HCT116 (cell line): ENCODE data around the gene GBX1. TPM values are rescaled to one million over a fixed set of nuclear protein-coding genes. Genes with fewer than 3 reads are reported as not detected.

Experiments
- ATAC-seq: fragments of 200-7000 bp; cut with Tn5 transposase; 2 replicates; pipeline ENCODE4 v1.9.1; 2020; ENCODE audit warnings: mild to moderate bottlenecking, moderate library complexity
- BruUV-seq: library from RNA; stranded (reverse); fragments of 400-500 nt; replicated peaks from 2 replicates; lab custom pipeline; 2021; lab: Mats Ljungman, UMichigan
- CTCF ChIA-PET: fragments of 300-600 bp; sonication (Branson Sonifier 250); formaldehyde crosslinking; loops from one replicate; lab custom pipeline; 2021; ENCODE audit warnings: antibody characterized with exemption; lab: Charles Lee
- POLR2A ChIA-PET: fragments of 300-600, 350-600 bp; sonication (Branson Sonifier 250); formaldehyde crosslinking; loops from one replicate; lab custom pipeline; 2021; ENCODE audit warnings: antibody characterized with exemption; lab: Charles Lee
- RAD21 ChIA-PET, 2 experiments: fragments of 300-600 bp; sonication (Branson Sonifier 250); formaldehyde crosslinking; loops; one replicate each; lab custom pipeline; 2023; ENCODE audit warnings: low total read pairs in 2 of 2; ENCODE audit not compliant: uncharacterized antibody in 2 of 2, unreplicated experiment in 2 of 2, low non-redundant PET in 1 of 2; lab: Charles Lee
- DNase-seq: peaks from one replicate; pipeline ENCODE4 v3.0.0-alpha.2; 2010; ENCODE audit warnings: low read depth, low spot score
- H2AFZ ChIP-seq: fragments of 200-600 bp; shearing (Covaris generic), sonication (generic); 2 replicates; pipeline ENCODE4 v1.6.1; 2017; ENCODE audit warnings: low read depth, mixed run types, mixed read lengths, antibody characterized with exemption, low read length; ENCODE audit not compliant: poor library complexity, severe bottlenecking
- H3K27ac ChIP-seq: 2 replicates; pipeline ENCODE4 v1.5.1; 2012; ENCODE audit warnings: low read depth, low read length
- H3K27me3 ChIP-seq: fragments of 200-600 bp; sonication (generic); 2 replicates; pipeline ENCODE4 v1.6.1; 2016; ENCODE audit warnings: mixed run types, low read length, mixed read lengths; ENCODE audit not compliant: insufficient read depth
- H3K36me3 ChIP-seq, 2 experiments: fragments of 200-500 bp in 1 of 2; fragments of 200-600 bp in 1 of 2; sonication (Bioruptor generic) in 1 of 2; sonication (generic) in 1 of 2; 2 replicates each; pipeline versions ENCODE4 v1.5.1 to v1.6.1; 2014 to 2016; ENCODE audit warnings: low read length in 2 of 2, inconsistent platforms in 1 of 2, mixed read lengths in 1 of 2, mixed run types in 1 of 2; ENCODE audit not compliant: insufficient read depth in 2 of 2, control insufficient read depth in 1 of 2
- H3K4me1 ChIP-seq, 2 experiments: fragments of 200-600 bp in 1 of 2; sonication (generic) in 1 of 2; 2 replicates each; pipeline versions ENCODE4 v1.5.1 to v1.6.1; 2012 to 2017; ENCODE audit warnings: low read length in 2 of 2, inconsistent platforms in 1 of 2, mild to moderate bottlenecking in 1 of 2, mixed read lengths in 1 of 2, mixed run types in 1 of 2, moderate library complexity in 1 of 2; ENCODE audit not compliant: insufficient read depth in 2 of 2, control insufficient read depth in 1 of 2
- H3K4me2 ChIP-seq: fragments of 200-600 bp; sonication (generic); 2 replicates; pipeline ENCODE4 v1.6.1; 2017; ENCODE audit warnings: mixed run types, low read length, mixed read lengths
- H3K4me3 ChIP-seq, 2 experiments: fragments of 200-600 bp in 1 of 2; sonication (generic) in 1 of 2; replicated peaks in 1 of 2; 2 replicates each; pipeline ENCODE4 v1.5.1; 2011 to 2016; ENCODE audit warnings: low read length in 2 of 2, control low read depth in 1 of 2, low read depth in 1 of 2, mild to moderate bottlenecking in 1 of 2, mixed read lengths in 1 of 2, mixed run types in 1 of 2
- H3K79me2 ChIP-seq: fragments of 200-600 bp; sonication (generic); 2 replicates; pipeline ENCODE4 v1.6.1; 2017; ENCODE audit warnings: mild to moderate bottlenecking, mixed run types, low read length, moderate library complexity, mixed read lengths; ENCODE audit not compliant: insufficient read depth
- H3K9ac ChIP-seq: fragments of 200-600 bp; sonication (generic); 2 replicates; pipeline ENCODE4 v1.6.1; 2016; ENCODE audit warnings: low read length, mixed read lengths
- H3K9me2 ChIP-seq: fragments of 200-600 bp; sonication (generic), shearing (Covaris generic); 2 replicates; pipeline ENCODE4 v1.6.1; 2017; ENCODE audit warnings: mixed run types, mild to moderate bottlenecking, moderate library complexity; ENCODE audit not compliant: insufficient read depth
- H3K9me3 ChIP-seq, 2 experiments: fragments of 200-500 bp in 1 of 2; fragments of 200-600 bp in 1 of 2; sonication (Bioruptor generic) in 1 of 2; sonication (generic) in 1 of 2; 2 replicates each; pipeline ENCODE4 v1.6.1; 2014 to 2017; ENCODE audit warnings: low read length in 2 of 2, mixed read lengths in 2 of 2, inconsistent platforms in 1 of 2, low read depth in 1 of 2, mild to moderate bottlenecking in 1 of 2, mixed run types in 1 of 2, moderate library complexity in 1 of 2; ENCODE audit not compliant: control insufficient read depth in 1 of 2, insufficient read depth in 1 of 2
- H4K20me1 ChIP-seq: fragments of 200-600 bp; sonication (generic), shearing (Covaris generic); 2 replicates; pipeline ENCODE4 v1.6.1; 2017; ENCODE audit warnings: mixed run types, mild to moderate bottlenecking, moderate library complexity; ENCODE audit not compliant: insufficient read depth
- ATF3 ChIP-seq: IDR thresholded peaks from 2 replicates; pipeline ENCODE4 v1.6.1; 2012
- CBX3 ChIP-seq: IDR thresholded peaks from 2 replicates; pipeline ENCODE4 v1.6.1; 2012; ENCODE audit warnings: low read depth
- CEBPB ChIP-seq: IDR thresholded peaks from 2 replicates; pipeline ENCODE4 v1.6.1; 2012; ENCODE audit warnings: low read depth
- CTCF ChIP-seq, 3 experiments: fragments of 200-600 bp in 1 of 3; sonication (generic) in 1 of 3; IDR thresholded peaks in 2 of 3; conservative IDR thresholded peaks in 1 of 3; 2 replicates each; pipeline ENCODE4 v1.5.1; 2012 to 2017; ENCODE audit warnings: low read depth in 2 of 3, low read length in 2 of 3, antibody characterized with exemption in 1 of 3, borderline replicate concordance in 1 of 3, control low read depth in 1 of 3, mild to moderate bottlenecking in 1 of 3, mixed read lengths in 1 of 3, mixed run types in 1 of 3, moderate library complexity in 1 of 3; ENCODE audit not compliant: insufficient read depth in 1 of 3
- EZH2phosphoT487 ChIP-seq: fragments of 200-600 bp; IDR thresholded peaks from 2 replicates; pipeline ENCODE4 v1.6.1; 2018; ENCODE audit warnings: antibody characterized with exemption, borderline replicate concordance
- MAX ChIP-seq: IDR thresholded peaks from 2 replicates; pipeline ENCODE4 v1.6.1; 2012
- POLR2A ChIP-seq: IDR thresholded peaks from 2 replicates; pipeline ENCODE4 v1.7.0; 2011; ENCODE audit warnings: borderline replicate concordance; ENCODE audit not compliant: insufficient read depth, insufficient read length; ENCODE audit errors: extremely low read depth
- POLR2AphosphoS5 ChIP-seq: IDR thresholded peaks from 2 replicates; pipeline ENCODE4 v1.6.1; 2011; ENCODE audit warnings: mild to moderate bottlenecking, low read depth, low read length, moderate library complexity
- SP1 ChIP-seq: IDR thresholded peaks from 2 replicates; pipeline ENCODE4 v1.6.1; 2012; ENCODE audit warnings: low read depth
- SRF ChIP-seq: IDR thresholded peaks from 2 replicates; pipeline ENCODE4 v1.6.1; 2012; ENCODE audit warnings: low read depth
- YY1 ChIP-seq: IDR thresholded peaks from 2 replicates; pipeline ENCODE4 v1.6.1; 2011; ENCODE audit warnings: low read length, low read depth, moderate library complexity, mild to moderate bottlenecking; ENCODE audit not compliant: insufficient replicate concordance; ENCODE audit errors: extremely low read depth
- intact Hi-C: fragments of 100-400 bp; cut with micrococcal nuclease; formaldehyde crosslinking; loops from 2 replicates; pipeline ENCODE4 v1.10.0; 2022
- total RNA-seq: library from RNA; stranded (reverse); gene quantifications from one replicate; pipeline ENCODE4 v1.2.1, GENCODE V29; 2021; ENCODE audit not compliant: unreplicated experiment

Gene GBX1
- total RNA-seq, 1 experiment from 2014 or later = 0.86 TPM

- no peaks in the 10 kb centered on the region for H4K20me1 ChIP-seq
- peaks cover 4 to 24% of the 10 kb centered on the region in 2 experiments; a peak in 3 of 4 replicates for H3K36me3 ChIP-seq
- no peak overlapping the region for H3K27ac ChIP-seq
- no peak overlapping the region for H3K4me2 ChIP-seq
- no peak overlapping the region for H3K9ac ChIP-seq
- ATAC-seq = no peak
- H3K79me2 ChIP-seq = peaks cover 34% of the 10 kb centered on the region
- DNase-seq = no peak
- CTCF ChIA-PET = interaction anchor here (0.6 to 1.3 kb wide), 2 partner anchors 58 to 91 kb away, joined by 3 to 4 read pairs; partner anchors contain the start of gene ABCB8
- RAD21 ChIA-PET = no interaction called here
- H3K9me2 ChIP-seq = no peaks in the 10 kb centered on the region
- H3K4me1 ChIP-seq = peaks cover 7 to 29% of the 10 kb centered on the region in 2 experiments
- no peak overlapping the region for H2AFZ ChIP-seq
- no peak overlapping the region for H3K4me3 ChIP-seq
- POLR2A ChIA-PET = no interaction called here
- BruUV-seq = no TSS peak
- TF ChIP-seq SP1 = no peak
- TF ChIP-seq YY1 = no peak
- TF ChIP-seq CEBPB = no peak
- TF ChIP-seq SRF = no peak
- TF ChIP-seq ATF3 = no peak
- no peaks in the 10 kb centered on the region for H3K9me3 ChIP-seq
- no peaks in the 10 kb centered on the region for H3K27me3 ChIP-seq
- intact Hi-C loops = no loop called here
Observed at GRCh38 chr7:151119055-151119415, 48.5 kb downstream of the GBX1 start.

- H3K9me3 ChIP-seq = no peaks in the 10 kb centered on the region
- ChIA-PET RAD21 (no interaction called here), CTCF (interaction anchor here (1.3 kb wide), 1 partner anchor 90 kb away, joined by 3 read pairs; the partner anchor contains the start of gene ABCB8), POLR2A (interaction anchor here (0.5 kb wide), 1 partner anchor 22 kb away, joined by 4 read pairs; no protein-coding TSS in a partner anchor)
- no peak overlapping the region for H3K9ac ChIP-seq
- H3K4me3 ChIP-seq = no peak overlapping the region
- H4K20me1 ChIP-seq = no peaks in the 10 kb centered on the region
- no peak overlapping the region for H3K4me2 ChIP-seq
- H3K27ac ChIP-seq = no peak overlapping the region
- DNase-seq = no peak
- peaks cover 14 to 29% of the 10 kb centered on the region in 2 experiments for H3K4me1 ChIP-seq
- TF ChIP-seq POLR2AphosphoS5 (no peak), CBX3 (no peak), EZH2phosphoT487 (no peak), CEBPB (no peak), POLR2A (no peak), CTCF (IDR thresholded peaks at IDR 0.05 in 2 of 3, conservative IDR thresholded peaks at IDR 0.05 in 1 of 3; ENCODE audit: borderline replicate concordance in 1 of 3, insufficient read depth in 1 of 3, low read depth in 2 of 3, low read length in 2 of 3) (no peak), MAX (no peak), YY1 (no peak)
- no TSS peak for BruUV-seq
- ATAC-seq = no peak
- no peaks in the 10 kb centered on the region for H3K9me2 ChIP-seq
- H2AFZ ChIP-seq = no peak overlapping the region
- peaks cover 4 to 24% of the 10 kb centered on the region in 2 experiments; a peak in 3 of 4 replicates for H3K36me3 ChIP-seq
- intact Hi-C loops = no loop called here
- peaks cover 40% of the 10 kb centered on the region for H3K79me2 ChIP-seq
- no peaks in the 10 kb centered on the region for H3K27me3 ChIP-seq
Observed at GRCh38 chr7:151118108-151119054, 49.1 kb downstream of the GBX1 start.
